Type B pancreatic cell (in vitro differentiated cells): ENCODE measurements around the gene BNIP5. TPM values are rescaled to one million over a fixed set of nuclear protein-coding genes. Genes with fewer than 3 reads are reported as not detected.

Source experiments
- DNase-seq: peaks from one replicate; pipeline ENCODE4 v3.0.0; 2021; ENCODE audit warnings: mixed read lengths; ENCODE audit not compliant: unreplicated experiment; ENCODE audit errors: extremely low spot score
- H3K27ac Mint-ChIP-seq: 2 replicates; pipeline ENCODE4 v1.8.0; 2021; ENCODE audit warnings: mild to moderate bottlenecking, mixed read lengths
- H3K27me3 Mint-ChIP-seq: 2 replicates; pipeline ENCODE4 v1.8.0; 2021; ENCODE audit warnings: mixed read lengths
- H3K36me3 Mint-ChIP-seq: 2 replicates; pipeline ENCODE4 v1.8.0; 2021; ENCODE audit warnings: mixed read lengths
- H3K4me1 Mint-ChIP-seq: one replicate; pipeline ENCODE4 v1.8.0; 2021; ENCODE audit warnings: mixed read lengths; ENCODE audit not compliant: unreplicated experiment
- H3K4me3 Mint-ChIP-seq: 2 replicates; pipeline ENCODE4 v1.8.0; 2021; ENCODE audit warnings: mild to moderate bottlenecking, mixed read lengths
- H3K9me3 Mint-ChIP-seq: 2 replicates; pipeline ENCODE4 v1.8.0; 2021; ENCODE audit warnings: mixed read lengths
- CTCF ChIP-seq: fragments of 200-600 bp; sonication (generic); conservative IDR thresholded peaks from 2 replicates; pipeline ENCODE4 v1.5.0; 2021; ENCODE audit warnings: antibody characterized with exemption, mild to moderate bottlenecking
- total RNA-seq: library from RNA; stranded (reverse); gene quantifications from 2 replicates; pipeline ENCODE4 v1.2.1, GENCODE V29; 2021; ENCODE audit warnings: low replicate concordance

Gene BNIP5
- total RNA-seq, 1 donor from 2014 or later: 1.4 TPM

DNA sequence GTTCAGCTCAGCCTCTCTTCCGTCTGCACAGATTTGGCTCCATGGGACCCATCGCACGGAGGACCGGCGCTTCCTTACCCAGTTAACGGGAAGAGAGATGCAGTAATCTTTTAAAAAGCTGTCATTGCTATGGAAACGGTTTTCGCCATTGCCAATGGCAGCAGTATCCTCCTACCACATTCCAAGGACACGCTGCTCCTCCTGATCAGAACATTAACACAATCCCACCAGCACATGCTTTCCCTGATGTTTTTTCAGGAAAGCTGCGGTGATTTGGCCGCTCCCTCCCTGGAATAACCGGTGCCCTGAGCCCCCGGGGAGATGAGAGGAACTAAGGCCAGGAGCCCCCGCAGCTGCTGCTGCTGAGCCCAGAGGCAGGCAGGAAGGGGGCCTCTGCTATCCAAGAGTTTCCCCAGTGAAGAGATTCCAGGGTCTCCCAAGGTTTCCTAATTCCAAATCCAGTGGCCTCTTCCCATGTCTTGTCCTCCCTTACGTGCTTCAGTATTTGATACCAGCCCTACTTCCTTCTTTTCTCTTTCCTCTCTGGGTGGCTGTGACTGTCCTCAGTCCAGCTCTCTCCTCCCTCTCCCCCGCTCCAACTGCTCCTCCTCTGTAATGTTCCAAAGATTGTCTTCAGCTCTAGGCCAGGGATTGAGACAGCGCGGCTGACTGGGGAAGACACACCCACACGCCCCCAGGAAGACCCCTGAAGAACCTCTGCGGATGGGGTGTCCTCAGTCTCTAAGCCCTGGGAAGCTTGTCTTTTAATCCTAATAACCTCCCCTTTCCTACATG lies 2.6 kb downstream of the BNIP5 start:
- H3K4me3 Mint-ChIP-seq: peak overlapping the region; percentile 71
- peaks cover 22% of the 10 kb centered on the region for H3K4me1 Mint-ChIP-seq
- no peak for DNase-seq
- TF ChIP-seq CTCF: no peak
- no peaks in the 10 kb centered on the region for H3K9me3 Mint-ChIP-seq
- peak overlapping the region; percentile 81 for H3K27ac Mint-ChIP-seq
- H3K27me3 Mint-ChIP-seq: peaks cover 23% of the 10 kb centered on the region
- H3K36me3 Mint-ChIP-seq: no peaks in the 10 kb centered on the region

DNA sequence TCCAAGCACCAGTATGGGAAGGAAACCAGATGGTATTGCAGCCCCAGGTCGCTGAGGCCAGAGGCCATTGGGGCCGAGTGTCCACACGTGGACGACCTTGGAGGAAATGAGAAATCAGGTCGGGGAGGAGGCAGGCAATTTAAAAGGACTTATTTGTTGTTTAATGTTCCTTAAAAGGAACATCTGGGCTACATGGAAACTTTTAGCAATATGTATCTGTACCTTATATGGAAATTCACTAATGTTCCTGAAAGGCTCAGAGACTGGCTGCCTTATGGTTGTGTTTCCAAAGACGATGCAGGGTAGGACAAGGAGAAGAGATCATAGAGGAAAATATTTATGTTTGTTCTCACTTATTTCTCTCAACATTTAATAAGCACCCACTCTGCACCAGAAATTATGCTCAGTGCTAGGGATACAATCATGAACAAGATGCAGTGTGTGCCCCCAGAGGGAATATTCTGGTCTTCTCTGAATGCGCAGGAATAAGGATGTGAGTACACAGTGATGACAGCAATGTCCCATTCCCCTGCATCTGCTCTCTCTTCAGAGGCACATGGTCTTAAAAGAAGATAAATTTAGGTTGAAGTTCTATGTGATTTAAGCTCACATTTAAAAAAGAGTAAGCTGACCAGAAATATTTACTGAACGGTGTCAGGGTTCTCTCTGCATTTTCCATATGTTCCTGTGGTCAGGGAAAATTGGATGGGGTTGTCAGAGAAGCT lies 3.4 kb downstream of the BNIP5 start:
- H3K4me1 Mint-ChIP-seq: peaks cover 22% of the 10 kb centered on the region
- H3K27me3 Mint-ChIP-seq: peaks cover 28% of the 10 kb centered on the region

DNA sequence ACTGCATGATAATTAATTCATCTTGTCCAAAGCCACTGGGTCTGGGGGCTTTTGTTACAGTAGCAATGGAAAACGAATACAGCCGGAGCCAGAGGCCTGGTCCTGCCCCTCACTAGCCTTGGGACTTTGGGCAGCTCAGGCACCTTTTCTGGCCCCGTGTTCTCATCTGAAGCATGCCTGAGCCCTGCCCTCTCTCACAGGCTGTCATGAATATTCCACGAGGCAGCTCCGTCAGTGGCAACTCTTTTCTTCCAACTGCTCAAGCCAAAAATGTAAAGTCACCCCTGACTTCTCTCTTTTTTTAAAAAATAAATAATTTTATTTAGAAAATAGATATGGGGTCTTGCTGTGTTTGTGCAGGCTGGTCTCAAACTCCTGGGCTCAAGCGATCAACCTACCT lies 5.3 kb downstream of the BNIP5 start:
- Mint-ChIP-seq H3K27ac (no peak overlapping the region), H3K27me3 (peaks cover 25% of the 10 kb centered on the region), H3K9me3 (no peaks in the 10 kb centered on the region), H3K4me3 (no peak overlapping the region), H3K4me1 (peaks cover 30% of the 10 kb centered on the region), H3K36me3 (no peaks in the 10 kb centered on the region)
- no peak for DNase-seq
- TF ChIP-seq CTCF: no peak

More for the DNA sequence above, 3.4 kb downstream of the BNIP5 start:
- no peak overlapping the region for H3K4me3 Mint-ChIP-seq
- H3K27ac Mint-ChIP-seq: no peak overlapping the region
- TF ChIP-seq CTCF: no peak
- no peaks in the 10 kb centered on the region for H3K9me3 Mint-ChIP-seq
- no peak for DNase-seq
- H3K36me3 Mint-ChIP-seq: no peaks in the 10 kb centered on the region

DNA sequence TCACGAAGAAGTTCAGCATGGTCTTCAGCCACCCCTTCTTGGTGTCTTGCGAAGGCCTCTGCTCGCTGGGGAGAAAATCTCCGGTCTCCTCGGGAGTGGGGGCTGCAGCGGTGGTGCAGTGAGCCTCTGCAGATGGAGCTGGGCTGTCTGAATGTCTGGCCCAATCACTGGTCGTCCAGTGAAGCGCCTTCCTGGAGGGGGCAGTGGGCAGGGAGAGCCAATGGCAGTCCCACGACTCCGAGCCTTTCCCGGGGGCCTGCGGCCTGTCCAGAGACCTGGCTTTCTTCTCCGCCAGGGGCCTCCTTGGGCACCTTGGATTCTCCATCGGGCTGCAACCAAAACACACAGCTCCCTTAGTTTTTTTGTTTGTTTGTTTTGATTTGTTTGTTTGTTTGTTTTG lies 6.3 kb downstream of the BNIP5 start:
- Mint-ChIP-seq H3K4me3 (no peak overlapping the region), H3K36me3 (no peaks in the 10 kb centered on the region), H3K27me3 (peaks cover 20% of the 10 kb centered on the region), H3K4me1 (peaks cover 36% of the 10 kb centered on the region), H3K27ac (no peak overlapping the region), H3K9me3 (no peaks in the 10 kb centered on the region)
- no peak for TF ChIP-seq CTCF
- no peak for DNase-seq

GRCh38 chr6:36329798-36330291 lies 6.8 kb downstream of the BNIP5 start:
- Mint-ChIP-seq H3K27me3 (peaks cover 15% of the 10 kb centered on the region), H3K9me3 (no peaks in the 10 kb centered on the region), H3K4me3 (no peak overlapping the region), H3K4me1 (peaks cover 31% of the 10 kb centered on the region), H3K36me3 (no peaks in the 10 kb centered on the region), H3K27ac (no peak overlapping the region)
- no peak for DNase-seq
- TF ChIP-seq CTCF: no peak
